GM12801 (cell line): Measurements from ENCODE around the gene PPFIA1.

Source experiments
- CTCF ChIP-seq: IDR thresholded peaks from one replicate; pipeline ENCODE4 v1.5.1; 2011; ENCODE audit warnings: control low read depth; ENCODE audit not compliant: insufficient read length; ENCODE audit errors: extremely low read depth

The PPFIA1 gene

GRCh38 chr11:70420496-70420895 is 150.0 kb downstream of the PPFIA1 start:
- TF ChIP-seq CTCF, result no peak

- no peak for TF ChIP-seq CTCF
These were observed 150.6 kb downstream of the PPFIA1 start for GRCh38 chr11:70421123-70421522.

- no peak for TF ChIP-seq CTCF
These were observed 152.4 kb downstream of the PPFIA1 start for GRCh38 chr11:70422692-70423522.

- no peak for TF ChIP-seq CTCF
These were observed 153.3 kb downstream of the PPFIA1 start for GRCh38 chr11:70423523-70424505.

- no peak for TF ChIP-seq CTCF
These were observed 154.4 kb downstream of the PPFIA1 start for GRCh38 chr11:70424765-70425344.

- no peak for TF ChIP-seq CTCF
These were observed 156.9 kb downstream of the PPFIA1 start for GRCh38 chr11:70427436-70427835.
